Hematopoietic multipotent progenitor cell treated with erythropoietin and hydrocortisone succinate and interleukin-3 and kit ligand, for 6 days (in vitro differentiated cells): ENCODE data around the gene CES3.

ENCODE experiments used
- DNase-seq: peaks from one replicate; pipeline ENCODE4 v3.0.0-alpha.2; 2015

The CES3 gene, protein sequence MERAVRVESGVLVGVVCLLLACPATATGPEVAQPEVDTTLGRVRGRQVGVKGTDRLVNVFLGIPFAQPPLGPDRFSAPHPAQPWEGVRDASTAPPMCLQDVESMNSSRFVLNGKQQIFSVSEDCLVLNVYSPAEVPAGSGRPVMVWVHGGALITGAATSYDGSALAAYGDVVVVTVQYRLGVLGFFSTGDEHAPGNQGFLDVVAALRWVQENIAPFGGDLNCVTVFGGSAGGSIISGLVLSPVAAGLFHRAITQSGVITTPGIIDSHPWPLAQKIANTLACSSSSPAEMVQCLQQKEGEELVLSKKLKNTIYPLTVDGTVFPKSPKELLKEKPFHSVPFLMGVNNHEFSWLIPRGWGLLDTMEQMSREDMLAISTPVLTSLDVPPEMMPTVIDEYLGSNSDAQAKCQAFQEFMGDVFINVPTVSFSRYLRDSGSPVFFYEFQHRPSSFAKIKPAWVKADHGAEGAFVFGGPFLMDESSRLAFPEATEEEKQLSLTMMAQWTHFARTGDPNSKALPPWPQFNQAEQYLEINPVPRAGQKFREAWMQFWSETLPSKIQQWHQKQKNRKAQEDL

DNA sequence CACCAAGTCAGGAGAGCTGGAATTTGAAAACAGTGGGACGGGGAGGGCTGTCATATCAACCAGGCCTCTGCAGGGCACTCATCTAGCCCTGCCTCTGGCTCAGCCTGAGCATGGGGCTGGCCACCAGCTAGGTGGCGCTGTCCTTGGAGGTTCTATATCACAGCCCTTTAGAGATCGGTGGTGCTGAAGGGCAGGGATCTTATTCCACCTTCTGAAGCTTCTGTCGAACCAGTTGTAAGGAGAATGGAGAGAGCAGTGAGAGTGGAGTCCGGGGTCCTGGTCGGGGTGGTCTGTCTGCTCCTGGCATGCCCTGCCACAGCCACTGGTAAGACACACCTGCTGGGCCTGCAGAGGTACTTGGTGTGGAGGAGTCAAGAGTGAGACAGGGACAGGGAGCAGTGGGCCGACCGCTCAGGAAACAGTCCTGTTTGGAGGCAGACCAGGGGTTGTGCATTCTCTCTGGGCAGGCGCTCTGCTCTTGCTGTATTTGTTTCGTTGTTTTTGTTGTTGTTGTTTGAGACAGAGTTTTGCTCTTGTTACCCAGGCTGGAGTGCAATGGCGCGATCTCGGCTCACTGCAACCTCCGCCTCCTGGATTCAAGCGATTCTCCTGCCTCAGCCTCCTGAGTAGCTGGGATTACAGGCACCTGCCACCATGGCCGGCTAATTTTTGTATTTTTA is at the start of gene CES3:
CES3 (plus strand) TSS at position 202 of the 680 bp plus-strand sequence; CDS start at position 244, 42 bp downstream.
- peak; percentile 89 for DNase-seq

DNA sequence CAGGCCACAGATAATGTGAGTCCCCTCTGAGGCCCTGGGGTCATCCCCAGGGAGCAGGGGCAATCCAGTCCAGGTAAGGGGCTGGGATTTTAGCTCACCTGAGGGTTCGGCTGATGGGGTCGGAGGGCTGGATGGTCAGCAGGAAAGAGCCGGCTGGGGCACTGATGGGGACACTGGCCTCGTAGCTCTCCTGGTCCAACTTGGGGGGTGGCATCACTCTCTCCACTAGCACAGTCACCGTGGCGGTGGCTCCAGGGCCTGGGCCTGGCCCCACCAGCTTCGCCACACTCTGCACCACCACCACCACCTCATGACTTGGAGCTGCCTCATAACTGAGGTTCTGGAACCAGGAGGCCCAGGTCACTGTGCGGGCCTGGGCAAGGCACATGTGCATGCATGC is 49.3 kb upstream of the CES3 start:
- DNase-seq, result no peak

DNA sequence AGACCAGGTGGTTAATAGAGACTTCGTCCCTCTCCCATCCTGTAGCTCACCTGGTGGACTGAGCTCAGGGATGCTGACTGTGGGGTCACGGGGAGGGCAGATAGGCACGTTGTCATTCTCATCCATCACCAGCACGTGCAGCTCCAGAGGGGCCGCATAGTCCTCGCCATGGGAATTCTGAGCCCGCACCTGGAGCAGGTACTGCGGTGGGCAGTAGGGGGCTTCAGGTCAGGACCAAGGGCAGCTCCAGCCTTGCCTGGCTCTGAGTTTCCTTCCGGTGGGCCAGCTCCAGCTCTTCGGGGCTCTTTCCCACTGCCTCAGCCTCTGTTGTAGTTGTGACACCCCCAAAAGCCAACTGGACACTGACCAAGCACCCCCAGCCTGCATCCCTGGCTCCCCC is 48.0 kb upstream of the CES3 start:
- DNase-seq, result no peak

DNA sequence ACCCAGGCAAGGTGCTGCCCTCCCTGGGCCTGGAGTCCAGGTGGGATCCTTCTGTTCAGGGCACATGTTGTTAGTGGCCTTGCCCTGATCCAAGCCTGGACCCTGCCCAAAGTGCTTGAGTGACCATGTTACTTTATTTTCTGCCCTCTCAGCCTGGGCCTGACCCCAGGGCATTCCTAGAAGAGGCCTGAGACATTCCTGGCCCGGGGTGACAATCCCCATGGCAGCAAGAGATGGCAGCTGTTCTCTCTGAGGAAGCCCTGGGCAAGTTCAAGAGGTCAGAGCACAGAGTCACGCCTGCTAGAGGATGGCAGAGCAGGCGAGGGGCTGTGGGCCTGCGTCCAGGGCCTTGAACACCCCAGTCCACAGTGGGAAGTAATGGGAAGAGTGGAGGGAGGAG is 47.4 kb upstream of the CES3 start:
- DNase-seq, result no peak

DNA sequence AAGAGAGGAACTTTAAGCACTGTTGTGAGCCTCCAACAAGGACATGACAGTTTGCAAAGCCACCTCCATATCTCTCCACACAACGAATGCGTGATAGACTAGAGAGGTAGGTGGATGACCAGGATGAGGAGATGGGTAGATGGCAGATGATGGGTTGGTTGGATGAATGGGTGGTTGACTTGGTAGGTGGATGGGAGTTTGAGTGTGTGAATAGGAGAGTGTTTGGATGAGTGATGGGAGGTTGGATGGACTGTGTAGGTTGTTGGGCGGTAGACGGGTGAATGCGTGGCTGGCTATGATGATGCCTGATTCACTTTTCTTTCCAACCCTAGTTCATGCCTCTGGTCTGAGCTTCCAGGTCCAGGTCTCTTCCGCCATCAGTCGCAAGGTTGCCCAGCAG is 46.5 kb upstream of the CES3 start:
- DNase-seq, result no peak

DNA sequence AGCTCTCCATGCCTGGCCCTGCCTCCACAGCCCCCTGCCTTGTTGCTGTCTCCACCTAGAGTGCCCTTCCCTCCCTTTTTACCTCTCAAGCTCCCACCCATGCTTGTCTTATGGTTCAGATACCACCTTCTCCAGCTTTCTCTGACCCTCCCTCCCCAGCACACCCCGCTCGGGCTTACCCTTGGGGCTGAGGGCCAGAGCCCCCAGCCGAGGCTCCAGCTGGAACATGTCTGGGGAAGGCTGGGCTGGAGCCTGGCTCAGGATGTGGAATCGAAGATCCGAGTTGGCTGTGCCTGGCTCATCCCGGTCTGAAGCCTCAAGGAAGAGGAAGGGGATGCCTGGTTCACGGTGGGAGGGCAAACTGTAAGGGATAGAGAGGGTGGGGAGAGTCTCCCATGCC is 46.0 kb upstream of the CES3 start:
- DNase-seq, result no peak

DNA sequence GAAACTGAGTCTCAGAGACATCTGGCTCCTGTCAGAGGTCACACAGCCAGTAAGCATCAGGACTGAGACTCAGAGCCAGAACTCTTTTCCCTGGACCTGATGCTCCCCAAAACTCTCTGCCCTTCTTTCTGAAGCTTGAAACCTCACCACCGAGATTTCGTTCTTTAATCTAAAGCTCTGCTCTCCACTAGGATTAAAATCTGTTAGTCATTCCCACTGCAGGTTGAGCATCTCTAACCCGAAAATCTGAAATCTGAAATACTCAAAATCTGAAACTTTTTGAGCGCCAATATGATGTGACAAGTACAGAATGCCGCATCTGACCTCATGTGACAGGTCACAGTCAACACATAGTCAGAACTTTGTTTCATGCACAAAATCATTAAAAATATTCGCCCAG is 44.5 kb upstream of the CES3 start:
- no peak for DNase-seq

DNA sequence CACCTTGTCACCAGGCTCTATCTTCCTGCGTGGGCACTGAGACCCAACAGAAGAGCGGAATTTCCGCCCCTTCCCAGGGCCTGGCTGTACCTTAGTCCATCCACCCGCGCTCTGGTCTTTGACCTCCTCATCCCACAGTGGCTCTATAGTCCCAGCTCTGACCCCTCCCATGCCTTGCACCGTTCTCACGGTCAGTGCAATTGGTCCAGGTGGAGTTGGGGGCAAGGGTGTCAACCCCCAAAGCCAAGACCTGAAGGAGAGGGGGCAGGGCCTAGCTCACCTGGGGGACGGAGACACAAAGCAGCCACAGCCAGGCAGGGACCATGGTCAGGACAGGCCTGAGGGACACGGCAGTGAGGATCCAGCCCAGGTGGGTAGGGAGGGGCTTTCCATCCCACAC is 43.3 kb upstream of the CES3 start:
- no peak for DNase-seq

DNA sequence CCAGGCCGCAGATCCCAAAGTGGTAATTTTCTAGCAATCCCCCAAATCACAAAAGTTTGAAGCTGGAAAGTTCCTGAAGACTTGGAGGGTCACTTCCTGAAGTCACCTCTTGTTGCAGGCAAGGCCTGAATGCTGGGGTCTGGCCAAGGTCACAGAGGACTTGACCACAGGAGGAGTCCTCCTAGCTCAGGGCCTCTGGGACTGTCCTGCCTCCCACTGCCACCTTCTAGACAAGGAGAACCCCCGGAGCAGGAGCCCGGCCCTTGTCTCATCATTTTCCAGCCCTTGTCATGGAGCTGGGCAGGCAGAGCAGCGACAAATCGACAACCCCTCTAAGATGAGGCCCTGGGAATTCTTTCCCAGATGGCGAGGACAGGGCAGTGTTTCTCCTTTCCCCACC is 42.7 kb upstream of the CES3 start:
- DNase-seq, result no peak

DNA sequence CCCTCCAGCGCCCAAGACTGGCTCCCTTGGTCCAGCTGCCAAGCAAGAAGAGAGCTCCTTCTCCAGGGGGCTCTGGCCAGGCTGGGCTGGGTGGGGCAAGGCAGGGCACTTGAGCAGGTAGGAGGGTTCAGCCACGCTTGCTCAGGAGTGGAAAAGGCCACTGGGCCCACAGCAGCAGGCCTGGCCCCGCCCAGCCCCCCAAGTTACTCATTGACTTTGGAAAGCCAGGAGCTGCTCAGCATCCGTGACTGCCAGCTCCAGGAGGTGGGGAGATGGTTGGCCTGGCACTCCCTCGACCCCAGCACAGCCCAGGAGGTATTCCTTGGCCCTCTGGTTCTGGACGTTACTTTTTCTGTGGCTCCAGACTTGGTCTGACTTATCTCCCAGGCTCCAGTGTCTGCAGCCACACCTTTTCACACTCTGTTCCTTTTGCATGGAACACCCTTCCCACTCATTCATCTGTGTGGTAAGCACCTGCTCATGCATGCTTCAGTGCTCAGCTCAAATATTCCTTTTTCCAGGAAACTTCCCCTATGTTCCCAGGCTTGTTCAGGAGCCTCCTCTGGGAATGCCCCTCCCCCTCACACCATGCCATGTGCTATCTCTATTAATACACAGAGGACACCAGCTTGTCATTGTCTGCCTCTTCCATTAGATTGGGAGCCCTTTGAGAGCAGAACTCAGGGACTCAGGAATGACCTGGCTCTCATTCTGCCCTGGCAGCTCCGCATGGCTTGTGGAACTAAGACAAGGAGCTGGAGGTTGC is 42.1 kb upstream of the CES3 start, which contains the start of gene CDH16:
CDH16 (minus strand) TSS at position 83 of the 766 bp plus-strand sequence. CDS start 820 bp downstream, outside the sequence.
- no peak for DNase-seq

DNA sequence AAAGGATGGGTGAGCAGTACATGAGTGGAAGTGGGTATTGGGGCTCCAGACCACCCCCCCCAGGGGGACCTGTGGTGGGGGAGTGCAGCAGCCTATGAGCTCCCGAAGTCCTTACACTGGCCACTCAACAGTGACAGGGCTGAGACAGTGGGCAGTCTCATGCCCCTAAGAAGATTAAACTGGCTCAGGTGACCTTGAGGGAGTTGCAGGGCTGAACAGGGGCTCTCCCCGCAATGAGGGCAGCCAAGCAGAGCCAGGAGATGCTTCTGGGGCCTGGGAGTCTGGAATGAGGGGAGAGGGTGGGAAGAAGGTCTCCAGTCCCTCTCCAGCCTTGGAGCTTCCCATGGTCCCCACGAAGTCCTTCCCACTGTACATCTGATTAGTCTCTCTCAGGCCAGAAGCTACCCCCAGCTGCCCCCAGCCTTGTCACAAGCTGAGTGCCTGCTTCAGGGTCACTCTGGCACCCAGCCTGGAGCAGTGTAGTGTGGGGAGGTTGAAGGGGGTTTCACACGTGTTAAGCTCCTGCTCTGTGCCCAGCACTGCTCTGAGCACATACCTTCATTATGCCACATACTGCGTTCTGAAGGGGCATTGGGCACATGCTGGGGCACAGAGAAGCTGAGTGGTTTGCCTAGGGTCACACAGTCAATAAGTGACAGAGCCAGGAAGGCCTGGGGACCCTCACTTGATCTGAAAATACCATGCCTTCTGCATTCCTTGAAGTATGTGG is 41.3 kb upstream of the CES3 start:
- no peak for DNase-seq

DNA sequence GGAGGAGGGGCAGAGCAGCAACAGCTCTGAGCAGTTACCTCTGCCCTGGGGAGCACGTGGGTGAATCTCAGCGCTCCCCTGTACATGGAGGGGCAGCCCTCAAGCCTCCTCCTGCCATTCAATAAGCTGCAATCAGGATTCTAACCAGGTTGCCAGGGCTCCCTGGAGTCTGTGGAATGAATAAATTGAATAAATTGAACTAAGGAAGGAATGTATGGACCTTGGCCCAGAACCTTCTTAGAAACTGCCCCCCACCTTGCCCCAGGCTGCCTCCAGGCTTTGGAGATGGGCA is 40.8 kb upstream of the CES3 start:
- no peak for DNase-seq

DNA sequence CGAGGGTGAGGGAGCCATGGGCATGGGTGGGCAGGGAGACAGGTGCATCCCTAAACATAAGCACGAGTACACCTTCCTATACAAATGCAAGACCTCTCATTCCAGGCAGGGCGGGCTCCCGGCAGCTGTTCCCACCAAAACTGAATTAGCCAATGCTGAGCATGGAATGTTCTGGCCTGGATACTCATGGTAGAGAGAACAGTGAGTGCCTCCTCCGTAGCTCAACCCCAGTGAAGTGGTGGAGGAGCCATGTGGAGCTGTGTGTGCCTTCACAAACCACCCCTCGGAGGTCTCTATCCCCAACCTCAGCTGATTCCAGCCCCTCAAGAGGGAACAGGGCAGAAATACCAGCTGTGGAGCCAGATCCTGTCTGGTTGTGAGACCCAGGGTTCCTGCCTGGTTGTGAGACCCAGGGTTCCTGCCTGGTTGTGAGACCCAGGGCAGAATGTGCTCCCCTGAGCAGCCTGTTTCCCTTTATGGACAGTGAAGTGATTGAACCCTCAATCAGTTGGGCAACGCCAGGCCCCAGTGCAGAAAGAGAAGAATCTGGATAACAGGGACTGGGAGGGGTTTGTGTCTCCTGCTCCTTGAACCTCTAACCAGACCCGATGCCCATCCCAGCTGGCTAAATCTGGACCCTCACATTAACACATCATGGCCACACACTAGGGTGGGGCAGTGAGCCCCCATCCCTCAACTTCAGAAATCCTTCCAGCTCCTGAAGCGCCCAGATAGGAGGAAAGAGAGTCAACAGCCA is 40.0 kb upstream of the CES3 start:
- no peak for DNase-seq

DNA sequence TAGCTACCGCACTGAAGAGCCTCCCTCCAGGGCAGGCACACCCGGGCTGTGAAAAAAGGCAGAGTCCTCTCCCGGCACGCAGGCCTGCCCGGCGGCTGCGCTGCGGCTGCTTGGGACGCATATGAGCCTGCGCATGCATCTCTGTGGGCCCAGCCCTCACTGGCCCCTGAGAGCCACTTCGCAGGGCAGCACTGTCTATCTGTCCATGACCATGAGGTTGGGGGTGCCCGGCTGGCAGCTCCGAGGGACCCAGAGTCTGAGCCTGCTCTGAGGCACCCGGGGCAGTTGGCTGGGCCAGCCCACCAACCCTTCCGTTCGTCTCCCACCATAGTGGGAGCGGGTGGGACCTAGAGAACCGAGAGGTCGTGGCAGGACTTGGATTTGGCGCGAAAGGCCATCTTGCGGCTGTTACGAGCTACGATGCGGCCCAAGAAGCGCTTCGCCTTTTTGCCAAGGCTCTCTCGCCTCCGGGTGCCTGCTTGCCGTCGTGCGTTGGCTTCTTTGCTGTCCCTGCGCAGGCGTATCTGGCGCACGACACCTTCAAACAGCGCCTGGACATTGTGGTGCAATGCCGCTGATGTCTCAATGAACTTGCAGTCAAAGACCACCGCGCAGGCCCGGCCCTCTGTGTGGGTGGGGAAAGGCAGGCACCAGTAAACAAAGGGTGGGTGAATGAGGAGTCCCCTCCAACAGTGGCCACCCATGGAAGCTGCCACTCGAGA is 39.2 kb upstream of the CES3 start:
- DNase-seq, result no peak

DNA sequence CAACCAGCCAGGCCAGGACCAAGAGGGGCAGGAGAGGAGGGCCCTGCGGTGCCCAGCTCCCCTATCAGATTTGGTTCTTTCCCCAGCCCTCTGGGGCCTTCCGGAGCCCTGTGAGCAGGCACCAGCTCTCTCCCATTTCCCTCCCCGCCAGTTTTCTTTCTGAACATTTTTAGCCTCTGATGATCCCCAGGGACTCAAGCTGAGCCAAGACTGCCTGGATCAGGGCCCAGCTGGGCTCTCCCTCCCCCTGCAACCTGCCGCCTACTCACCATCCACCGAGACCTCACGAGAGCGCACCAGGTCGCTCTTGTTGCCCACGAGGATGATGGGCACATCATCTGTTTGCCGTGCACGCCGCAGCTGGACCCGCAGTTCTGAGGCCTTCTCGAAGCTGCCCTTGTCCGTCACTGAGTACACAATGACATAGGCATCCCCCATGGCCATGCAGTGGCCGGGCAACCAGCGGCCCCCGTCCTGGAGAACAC is 37.8 kb upstream of the CES3 start:
- no peak for DNase-seq

DNA sequence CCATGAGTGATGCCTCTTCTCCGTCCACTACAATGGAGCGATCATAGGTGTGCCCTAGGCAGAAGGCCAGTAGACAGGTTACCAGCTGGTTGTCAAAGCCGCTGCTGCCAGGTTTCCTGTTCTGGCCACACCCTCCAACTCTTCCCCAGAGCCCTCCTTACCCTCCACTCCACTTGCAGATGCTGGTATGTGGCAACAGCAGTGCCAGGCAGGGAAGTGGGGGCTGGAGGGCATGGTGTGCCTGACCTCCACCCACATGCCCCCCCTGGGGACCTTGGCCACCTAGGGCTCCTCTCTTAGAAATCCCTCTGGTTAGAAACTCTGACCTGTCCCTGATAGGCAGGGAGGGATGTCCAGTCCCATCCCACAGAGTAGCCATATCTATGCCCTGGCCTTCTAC is 37.2 kb upstream of the CES3 start:
- no peak for DNase-seq

DNA sequence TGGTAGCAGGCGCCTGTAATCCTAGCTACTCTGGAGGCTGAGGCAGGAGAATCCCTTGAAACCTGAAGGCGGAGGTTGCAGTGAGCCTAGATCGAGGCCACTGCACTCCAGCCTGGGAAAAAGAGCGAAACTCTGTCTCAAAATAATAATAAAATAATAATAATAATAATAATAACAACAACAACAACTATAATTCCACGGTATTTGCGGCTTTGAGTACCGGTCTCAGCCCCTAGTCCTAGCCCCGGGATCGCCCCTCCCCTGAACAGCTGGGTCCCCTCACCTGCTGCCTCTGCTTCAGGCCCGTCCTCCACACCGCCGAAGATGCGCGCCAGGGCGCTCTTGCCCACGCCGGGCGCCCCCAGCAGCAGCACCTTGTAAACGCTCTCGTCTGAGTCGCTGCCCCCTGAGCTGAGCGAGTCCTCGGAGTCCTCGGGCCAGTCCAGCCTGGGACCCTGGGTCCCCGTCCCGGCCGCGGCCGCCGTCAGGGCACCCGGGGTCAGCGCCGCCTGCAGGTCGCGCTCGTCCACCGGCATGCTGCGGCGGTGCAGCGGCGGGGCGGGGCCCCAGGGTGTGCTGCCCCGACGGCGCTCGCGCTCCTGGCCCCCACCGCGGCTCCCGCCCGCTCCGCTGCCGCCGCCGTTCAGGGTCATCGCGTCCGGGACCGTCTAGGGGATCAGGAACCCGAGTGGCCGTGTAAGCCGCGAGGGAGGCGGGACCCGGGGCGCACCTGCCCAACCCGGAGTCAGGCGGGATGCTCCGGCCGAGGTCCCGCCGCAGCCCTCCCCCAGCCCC is 36.3 kb upstream of the CES3 start:
- DNase-seq, result peak; percentile 49

DNA sequence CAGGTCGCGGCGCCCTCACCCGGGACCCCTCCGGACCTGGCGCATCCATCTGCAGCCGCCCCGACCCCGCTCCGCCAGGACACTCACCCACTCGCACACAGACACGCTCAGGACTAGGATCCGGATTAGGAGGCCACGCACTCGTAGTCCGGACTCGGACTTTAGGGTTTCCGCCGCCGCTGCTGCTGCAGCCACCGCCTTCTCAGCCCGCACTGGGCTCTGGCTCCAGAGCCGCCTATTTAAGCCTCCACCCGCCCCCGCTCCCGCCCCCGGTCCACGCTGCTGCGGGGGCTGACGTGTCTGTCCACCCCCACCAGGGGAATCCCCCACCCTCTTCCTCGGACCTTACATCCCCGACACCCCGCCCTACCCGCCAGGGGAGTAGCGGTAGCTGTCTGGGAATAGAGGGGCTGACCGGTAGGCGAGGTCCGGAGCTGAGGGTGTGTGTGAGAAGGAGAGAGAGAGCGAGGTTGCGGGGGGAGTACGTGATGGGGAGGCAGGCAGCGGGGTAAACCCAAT is 35.7 kb upstream of the CES3 start, which contains the start of gene RRAD:
RRAD (minus strand) TSS at position 214 of the 519 bp plus-strand sequence. CDS start 356 bp downstream, outside the sequence.
- no peak for DNase-seq

DNA sequence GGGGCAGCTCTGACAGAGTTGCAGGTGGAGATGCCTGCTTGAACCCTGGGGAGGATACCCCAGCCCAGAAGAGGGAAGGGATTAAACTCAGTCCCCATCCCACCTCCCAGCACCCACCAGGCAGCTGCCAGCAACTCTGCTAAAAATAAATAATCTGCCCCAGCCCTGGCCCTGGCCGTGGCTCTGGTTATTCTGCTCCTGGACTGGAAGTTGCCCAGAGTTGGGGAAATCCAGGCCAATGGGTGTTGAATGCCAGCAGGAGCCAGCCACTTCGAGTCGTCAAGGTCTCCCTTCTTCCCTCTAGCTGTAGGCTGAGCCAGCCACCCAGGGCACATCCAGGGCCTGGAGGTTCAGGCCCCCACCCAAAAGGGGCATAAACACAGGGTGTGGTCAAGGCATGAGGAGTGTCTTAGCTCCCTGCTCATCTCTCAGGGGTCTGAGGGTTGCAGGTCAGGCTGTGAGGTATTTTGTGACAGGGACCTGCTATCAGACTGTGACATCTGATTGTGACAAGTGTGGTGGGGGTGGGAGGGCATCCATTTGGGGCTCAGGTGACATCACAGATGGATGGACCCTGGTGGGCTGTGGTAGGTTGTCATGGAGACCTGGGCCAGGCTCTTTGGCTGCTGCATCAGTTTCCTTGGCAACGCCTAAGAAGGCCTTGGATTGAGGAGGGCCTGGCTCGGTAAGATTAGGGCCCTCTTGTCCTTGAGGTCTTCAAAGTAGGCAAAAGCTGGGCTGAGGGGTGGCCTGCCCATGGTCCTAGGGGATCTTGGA is 34.7 kb upstream of the CES3 start:
- DNase-seq, result no peak
